Activated naive CD4-positive, alpha-beta T cell treated with anti-CD3 and anti-CD28 coated beads for 36 hours (primary cell): ENCODE measurements around the gene MOGAT2. TPM values are rescaled to one million over a fixed set of nuclear protein-coding genes. Genes with fewer than 3 reads are reported as not detected.
A peak's percentile ranks its signal among the peaks of the same experiment; 100 is the strongest.

Experiments
- CTCF ChIA-PET: fragments of 350-600 bp; sonication (Branson Sonifier 250); formaldehyde crosslinking; loops from one replicate; lab custom pipeline; 2021; ENCODE audit warnings: antibody characterized with exemption; lab: Charles Lee
- DNase-seq: peaks from one replicate; pipeline ENCODE4 v3.0.0-alpha.2; 2020
- H3K27ac Mint-ChIP-seq: one replicate; pipeline ENCODE4 v1.8.0; 2021; ENCODE audit warnings: mild to moderate bottlenecking, mixed read lengths
- H3K27me3 Mint-ChIP-seq: one replicate; pipeline ENCODE4 v1.8.0; 2021; ENCODE audit warnings: low read depth, mixed read lengths
- H3K36me3 Mint-ChIP-seq: one replicate; pipeline ENCODE4 v1.8.0; 2021; ENCODE audit warnings: low read depth, mixed read lengths
- H3K4me1 Mint-ChIP-seq: one replicate; pipeline ENCODE4 v1.8.0; 2021; ENCODE audit warnings: low read depth, mixed read lengths
- H3K4me3 Mint-ChIP-seq: one replicate; pipeline ENCODE4 v1.8.0; 2021; ENCODE audit warnings: mild to moderate bottlenecking, moderate library complexity, mixed read lengths
- H3K9me3 Mint-ChIP-seq: one replicate; pipeline ENCODE4 v1.8.0; 2021; ENCODE audit warnings: mixed read lengths
- intact Hi-C: fragments of 100-400 bp; cut with micrococcal nuclease; formaldehyde crosslinking; loops from one replicate; pipeline ENCODE4 v1.15.1; 2023
- total RNA-seq, 2 experiments: library from RNA; stranded (reverse); gene quantifications; one replicate each; pipeline ENCODE4 v1.2.3, GENCODE V29; 2021

The MOGAT2 gene
- total RNA-seq, 2 experiments from 2014 or later, result not detected

DNA sequence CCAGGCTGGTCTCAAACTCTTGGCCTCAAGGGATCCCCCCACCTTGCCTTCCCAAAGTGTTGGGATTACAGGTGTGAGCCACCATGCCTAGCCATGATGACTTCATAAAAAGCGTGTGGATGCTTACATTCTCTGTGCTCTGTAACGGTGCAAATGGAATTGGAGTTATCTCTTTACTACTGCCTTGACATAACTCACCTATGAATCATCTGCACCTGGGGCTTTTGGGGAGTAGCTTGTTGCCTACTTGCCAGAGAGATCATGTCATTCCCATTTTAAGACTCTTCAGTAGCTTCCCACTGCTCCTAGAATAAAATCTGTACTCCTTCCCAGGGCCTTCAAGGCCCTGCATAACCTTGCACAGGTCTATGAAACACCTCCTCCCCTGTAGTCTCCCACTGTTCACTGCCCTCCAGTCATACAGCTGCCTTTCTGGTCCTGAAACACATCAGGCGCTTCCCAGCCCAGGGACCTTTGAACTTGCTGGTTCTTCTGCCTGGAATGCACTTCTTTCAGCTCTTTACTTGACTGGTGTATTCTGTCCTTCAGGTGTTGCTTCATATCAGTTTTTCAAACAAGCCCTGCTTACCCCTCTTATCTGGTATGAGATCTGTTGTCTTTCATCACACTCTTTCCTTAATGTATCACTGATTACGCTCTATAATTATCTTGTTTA is 19.6 kb upstream of the MOGAT2 start:
- intact Hi-C loops, result no loop called here
- DNase-seq, result no peak
- Mint-ChIP-seq H3K27ac (no peak overlapping the region), H3K9me3 (no peaks in the 10 kb centered on the region), H3K4me1 (no peaks in the 10 kb centered on the region), H3K4me3 (no peak overlapping the region), H3K27me3 (peaks cover 43% of the 10 kb centered on the region), H3K36me3 (no peaks in the 10 kb centered on the region)
- CTCF ChIA-PET, result interaction anchor here (1.6 kb wide), 1 partner anchor 8 kb away, joined by 5 read pairs; no protein-coding TSS in a partner anchor

- intact Hi-C loops, result loop anchor here (10.0 kb wide), 1 partner anchor 156 kb away; no protein-coding TSS in a partner anchor
- Mint-ChIP-seq H3K4me1 (peaks cover 5% of the 10 kb centered on the region), H3K9me3 (no peaks in the 10 kb centered on the region), H3K4me3 (no peak overlapping the region), H3K27ac (no peak overlapping the region), H3K36me3 (no peaks in the 10 kb centered on the region), H3K27me3 (peaks cover 23% of the 10 kb centered on the region)
- DNase-seq, result no peak
- CTCF ChIA-PET, result no interaction called here
These were observed 16.7 kb upstream of the MOGAT2 start for GRCh38 chr11:75700940-75701339.

DNA sequence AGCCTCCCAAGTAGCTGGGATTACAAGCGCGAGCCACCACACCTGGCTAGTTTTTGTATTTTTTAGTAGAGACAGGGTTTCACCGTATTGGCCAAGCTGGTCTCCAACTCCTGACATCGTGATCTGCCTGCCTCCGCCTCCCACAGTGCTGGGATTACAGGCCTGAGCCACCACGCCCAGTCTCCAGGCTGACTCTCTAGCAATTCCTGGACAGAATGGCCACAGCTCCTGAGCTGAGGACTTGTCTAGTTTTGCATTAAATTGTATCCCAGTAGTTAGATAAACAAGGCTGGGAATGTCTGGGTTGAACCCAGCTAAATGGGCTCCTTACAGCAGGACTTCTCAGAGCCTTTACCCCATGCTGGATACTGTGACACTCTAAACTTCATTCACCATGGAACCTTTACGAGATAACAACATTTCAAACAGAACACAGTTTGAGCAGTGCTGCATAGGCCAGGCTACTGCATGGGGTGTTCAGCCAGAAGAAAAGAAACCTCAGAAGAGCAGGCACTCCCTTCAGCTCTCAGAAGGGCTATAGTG is 13.9 kb upstream of the MOGAT2 start:
- CTCF ChIA-PET, result interaction anchor here (0.7 to 1.3 kb wide), 2 partner anchors 83 to 159 kb away, joined by 3 to 4 read pairs; no protein-coding TSS in a partner anchor

DNA sequence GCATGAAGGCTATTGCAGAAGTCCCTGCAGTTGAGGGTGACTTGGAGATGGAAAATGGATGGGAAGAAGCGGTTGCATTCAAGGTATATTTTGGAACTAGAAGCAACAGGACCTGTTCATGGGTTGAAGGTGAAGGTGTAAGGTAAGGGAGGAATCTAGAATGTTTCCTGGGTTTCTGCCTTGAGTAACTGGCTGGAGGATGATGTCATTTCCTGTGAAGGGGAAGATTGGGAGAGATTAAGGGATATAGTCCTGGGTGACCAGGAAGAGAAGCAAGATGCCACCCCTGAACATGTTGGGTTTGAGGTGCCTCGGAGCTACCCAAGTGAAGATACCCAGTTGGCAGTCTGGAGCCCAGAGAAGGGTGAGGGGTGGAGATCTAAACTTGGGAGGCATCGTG is 12.1 kb upstream of the MOGAT2 start:
- Mint-ChIP-seq H3K27ac (no peak overlapping the region), H3K36me3 (no peaks in the 10 kb centered on the region), H3K4me1 (peaks cover 5% of the 10 kb centered on the region), H3K9me3 (no peaks in the 10 kb centered on the region), H3K4me3 (no peak overlapping the region), H3K27me3 (no peaks in the 10 kb centered on the region)
- CTCF ChIA-PET, result interaction anchor here (0.6 to 2.6 kb wide), 25 partner anchors 8 to 855 kb away, joined by 3 to 11 read pairs (median 4); partner anchors contain the start of gene MAP6
- intact Hi-C loops, result loop anchor here (5.0 to 10.0 kb wide), 2 partner anchors 161 to 612 kb away; no protein-coding TSS in a partner anchor
- DNase-seq, result no peak

More for the DNA sequence above, 13.9 kb upstream of the MOGAT2 start:
- no peak for DNase-seq
- Mint-ChIP-seq H3K27ac (no peak overlapping the region), H3K36me3 (no peaks in the 10 kb centered on the region), H3K27me3 (peaks cover 10% of the 10 kb centered on the region), H3K4me1 (peaks cover 5% of the 10 kb centered on the region), H3K4me3 (no peak overlapping the region), H3K9me3 (no peaks in the 10 kb centered on the region)
- intact Hi-C loops, result loop anchor here (10.0 kb wide), 1 partner anchor 159 kb away; no protein-coding TSS in a partner anchor

DNA sequence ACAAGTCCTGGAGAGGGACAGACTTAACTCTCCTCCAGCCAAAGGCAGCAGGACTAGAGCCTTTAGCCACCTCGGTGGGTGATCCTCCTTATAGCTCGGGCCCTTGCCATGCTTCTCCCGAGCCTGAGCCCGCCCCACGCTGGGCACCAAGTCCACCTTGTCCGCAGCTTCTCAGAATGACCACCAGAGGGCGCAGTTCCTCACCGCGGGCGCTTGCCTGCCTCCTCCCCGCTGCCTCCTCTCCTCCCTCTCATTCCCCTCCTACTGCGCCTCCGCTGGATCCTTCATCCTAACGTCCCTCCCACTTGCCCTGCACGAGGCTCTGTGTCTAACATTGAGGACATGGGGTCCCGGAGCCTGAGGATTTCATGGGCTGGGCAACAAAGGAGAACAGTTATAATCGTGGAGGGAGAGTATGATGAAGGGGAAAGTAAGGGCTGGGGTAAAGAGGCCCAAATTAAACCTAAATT is 11.3 kb upstream of the MOGAT2 start:
- H3K4me3 Mint-ChIP-seq, result no peak overlapping the region
- no peaks in the 10 kb centered on the region for H3K9me3 Mint-ChIP-seq
- CTCF ChIA-PET, result interaction anchor here (0.6 to 2.6 kb wide), 27 partner anchors 8 to 856 kb away, joined by 3 to 11 read pairs (median 4); partner anchors contain the start of gene MAP6
- H3K27ac Mint-ChIP-seq, result no peak overlapping the region
- H3K36me3 Mint-ChIP-seq, result no peaks in the 10 kb centered on the region
- intact Hi-C loops, result loop anchor here (1.0 to 10.0 kb wide), 6 partner anchors 63 to 611 kb away; partner anchors contain the start of gene DGAT2
- peaks cover 5% of the 10 kb centered on the region for H3K4me1 Mint-ChIP-seq
- DNase-seq, result peak; percentile 75
- H3K27me3 Mint-ChIP-seq, result no peaks in the 10 kb centered on the region

GRCh38 chr11:75714211-75714610 is 3.4 kb upstream of the MOGAT2 start:
- Mint-ChIP-seq H3K4me1 (no peaks in the 10 kb centered on the region), H3K27me3 (no peaks in the 10 kb centered on the region), H3K27ac (no peak overlapping the region), H3K4me3 (no peak overlapping the region), H3K9me3 (no peaks in the 10 kb centered on the region), H3K36me3 (no peaks in the 10 kb centered on the region)
- CTCF ChIA-PET, result interaction anchor here (1.1 kb wide), 1 partner anchor 8 kb away, joined by 4 read pairs; no protein-coding TSS in a partner anchor
- intact Hi-C loops, result no loop called here
- DNase-seq, result no peak

- DNase-seq, result no peak
- CTCF ChIA-PET, result no interaction called here
- no peaks in the 10 kb centered on the region for H3K4me1 Mint-ChIP-seq
- H3K9me3 Mint-ChIP-seq, result no peaks in the 10 kb centered on the region
- H3K4me3 Mint-ChIP-seq, result no peak overlapping the region
- intact Hi-C loops, result no loop called here
- no peaks in the 10 kb centered on the region for H3K36me3 Mint-ChIP-seq
- no peaks in the 10 kb centered on the region for H3K27me3 Mint-ChIP-seq
- H3K27ac Mint-ChIP-seq, result no peak overlapping the region
These were observed 1.9 kb upstream of the MOGAT2 start for GRCh38 chr11:75715688-75716087.

GRCh38 chr11:75716659-75717058 is 979 bp upstream of the MOGAT2 start:
- CTCF ChIA-PET, result no interaction called here
- Mint-ChIP-seq H3K27ac (no peak overlapping the region), H3K9me3 (no peaks in the 10 kb centered on the region), H3K27me3 (no peaks in the 10 kb centered on the region), H3K36me3 (no peaks in the 10 kb centered on the region), H3K4me1 (no peaks in the 10 kb centered on the region), H3K4me3 (no peak overlapping the region)
- intact Hi-C loops, result no loop called here
- no peak for DNase-seq

- H3K4me1 Mint-ChIP-seq, result no peaks in the 10 kb centered on the region
- no peaks in the 10 kb centered on the region for H3K36me3 Mint-ChIP-seq
- DNase-seq, result no peak
- no peaks in the 10 kb centered on the region for H3K9me3 Mint-ChIP-seq
- intact Hi-C loops, result no loop called here
- no peak overlapping the region for H3K4me3 Mint-ChIP-seq
- CTCF ChIA-PET, result no interaction called here
- H3K27me3 Mint-ChIP-seq, result no peaks in the 10 kb centered on the region
- no peak overlapping the region for H3K27ac Mint-ChIP-seq
These were observed 1.0 kb downstream of the MOGAT2 start for GRCh38 chr11:75718419-75719339.

DNA sequence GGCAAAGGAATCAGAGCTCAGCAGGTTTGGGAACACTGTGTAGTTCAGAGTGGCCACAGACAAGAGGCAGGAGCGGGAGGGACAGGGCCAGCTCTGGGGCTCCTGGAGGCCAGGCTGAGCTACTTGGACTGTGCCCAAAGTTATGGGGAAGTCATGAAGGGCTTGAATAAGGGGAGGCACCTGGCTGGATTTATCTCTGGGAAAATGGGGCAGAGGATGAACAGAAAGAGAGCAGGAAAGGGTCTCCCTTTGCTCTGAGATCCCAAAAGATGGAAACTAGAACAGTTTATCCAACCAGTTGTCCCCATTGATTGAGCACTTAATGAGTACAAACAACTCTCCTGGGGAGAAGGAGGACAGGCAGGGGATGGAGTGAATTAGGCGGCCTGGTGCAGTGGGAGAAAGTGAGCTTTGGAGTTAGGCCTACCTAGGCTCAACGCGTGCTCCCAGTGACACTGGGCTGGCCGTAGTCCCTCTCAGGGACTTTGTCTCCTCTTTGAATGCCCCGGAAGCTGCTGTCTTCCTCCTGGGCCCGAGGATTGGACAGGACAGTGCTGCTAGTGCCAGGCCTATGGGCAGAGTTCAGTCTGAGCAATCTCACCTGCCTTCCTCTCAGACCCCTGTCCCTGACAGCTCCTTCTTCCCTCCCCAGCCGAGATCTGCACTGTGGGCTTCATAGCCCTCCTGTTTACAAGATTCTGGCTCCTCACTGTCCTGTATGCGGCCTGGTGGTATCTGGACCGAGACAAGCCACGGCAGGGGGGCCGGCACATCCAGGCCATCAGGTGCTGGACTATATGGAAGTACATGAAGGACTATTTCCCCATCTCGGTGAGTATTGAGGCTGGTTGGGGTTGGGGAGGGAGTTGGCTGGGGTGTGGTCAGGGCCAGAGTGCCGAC is 2.0 kb downstream of the MOGAT2 start:
- Mint-ChIP-seq H3K27ac (no peak overlapping the region), H3K9me3 (no peaks in the 10 kb centered on the region), H3K27me3 (no peaks in the 10 kb centered on the region), H3K4me1 (no peaks in the 10 kb centered on the region), H3K4me3 (no peak overlapping the region), H3K36me3 (no peaks in the 10 kb centered on the region)
- intact Hi-C loops, result loop anchor here (5.0 kb wide), 1 partner anchor 598 kb away; no protein-coding TSS in a partner anchor
- no peak for DNase-seq
- CTCF ChIA-PET, result no interaction called here

- no peak for DNase-seq
- Mint-ChIP-seq H3K27ac (no peak overlapping the region), H3K4me1 (no peaks in the 10 kb centered on the region), H3K9me3 (no peaks in the 10 kb centered on the region), H3K27me3 (no peaks in the 10 kb centered on the region), H3K4me3 (no peak overlapping the region), H3K36me3 (no peaks in the 10 kb centered on the region)
- CTCF ChIA-PET, result interaction anchor here (0.6 to 1.0 kb wide), 3 partner anchors 27 to 148 kb away, joined by 4 to 6 read pairs (median 4); no protein-coding TSS in a partner anchor
- intact Hi-C loops, result loop anchor here (5.0 kb wide), 1 partner anchor 597 kb away; no protein-coding TSS in a partner anchor
These were observed 3.0 kb downstream of the MOGAT2 start for GRCh38 chr11:75720639-75721038.
